GM23338 (cell line): Measurements from ENCODE around the gene ELOVL2. TPM values are rescaled to one million over a fixed set of nuclear protein-coding genes. Genes with fewer than 3 reads are reported as not detected.

Experiments used
- ATAC-seq: fragments of 200-7000 bp; cut with Tn5 transposase; 3 replicates; pipeline ENCODE4 v1.9.1; 2020
- DNase-seq: peaks from one replicate; pipeline ENCODE4 v3.0.0-alpha.2; 2015; ENCODE audit warnings: low spot score
- H2AFZ ChIP-seq: fragments of 200-600 bp; sonication (generic); 2 replicates; pipeline ENCODE4 v1.8.0; 2016; ENCODE audit warnings: antibody characterized with exemption, mild to moderate bottlenecking, moderate library complexity
- H3F3A ChIP-seq: fragments of 200-600 bp; sonication (generic); replicated peaks from 2 replicates; pipeline ENCODE4 v1.8.0; 2017; ENCODE audit warnings: antibody characterized with exemption, mixed run types, low read depth
- H3K27ac ChIP-seq: fragments of 200-600 bp; sonication (generic); 2 replicates; pipeline ENCODE4 v1.6.1; 2016; ENCODE audit warnings: low read depth
- H3K27me3 ChIP-seq: fragments of 200-600 bp; sonication (generic); 2 replicates; pipeline ENCODE4 v1.8.0; 2016; ENCODE audit warnings: mild to moderate bottlenecking, mixed run types, moderate library complexity; ENCODE audit not compliant: insufficient read depth
- H3K36me3 ChIP-seq: fragments of 200-600 bp; sonication (generic); 2 replicates; pipeline ENCODE4 v1.8.0; 2016; ENCODE audit warnings: mild to moderate bottlenecking; ENCODE audit not compliant: insufficient read depth
- H3K4me1 ChIP-seq: fragments of 200-600 bp; sonication (generic); 2 replicates; pipeline ENCODE4 v1.8.0; 2016; ENCODE audit warnings: mild to moderate bottlenecking, moderate library complexity; ENCODE audit not compliant: insufficient read depth
- H3K4me2 ChIP-seq: fragments of 200-600 bp; sonication (generic); 2 replicates; pipeline ENCODE4 v1.7.1; 2017; ENCODE audit warnings: mixed run types
- H3K4me3 ChIP-seq: fragments of 200-600 bp; sonication (generic); 2 replicates; pipeline ENCODE4 v1.6.1; 2016; ENCODE audit warnings: mixed run types
- H3K79me2 ChIP-seq: fragments of 200-600 bp; sonication (generic); replicated peaks from 2 replicates; pipeline ENCODE4 v1.8.0; 2017; ENCODE audit warnings: mild to moderate bottlenecking; ENCODE audit not compliant: insufficient read depth
- H3K9me2 ChIP-seq: fragments of 200-600 bp; sonication (generic); 2 replicates; pipeline ENCODE4 v1.8.0; 2017; ENCODE audit not compliant: insufficient read depth
- H4K20me1 ChIP-seq: fragments of 200-600 bp; sonication (generic); replicated peaks from 2 replicates; pipeline ENCODE4 v1.8.0; 2017; ENCODE audit warnings: mild to moderate bottlenecking; ENCODE audit not compliant: insufficient read depth
- H3K27ac Mint-ChIP-seq: 2 replicates; pipeline ENCODE4 v1.8.0; 2020; ENCODE audit warnings: inconsistent platforms, mild to moderate bottlenecking, moderate library complexity, mixed read lengths
- H3K27me3 Mint-ChIP-seq: 3 replicates; pipeline ENCODE4 v1.8.0; 2022; ENCODE audit warnings: low read depth, mild to moderate bottlenecking, moderate library complexity, mixed read lengths, inconsistent platforms; ENCODE audit not compliant: insufficient read depth, poor library complexity
- H3K36me3 Mint-ChIP-seq: 3 replicates; pipeline ENCODE4 v1.8.0; 2021; ENCODE audit warnings: low read depth, mild to moderate bottlenecking, inconsistent platforms, moderate library complexity, mixed read lengths
- H3K4me1 Mint-ChIP-seq: 3 replicates; pipeline ENCODE4 v1.8.0; 2020; ENCODE audit warnings: mild to moderate bottlenecking, inconsistent platforms, mixed read lengths
- H3K4me3 Mint-ChIP-seq: 3 replicates; pipeline ENCODE4 v1.8.0; 2021; ENCODE audit warnings: moderate library complexity, mild to moderate bottlenecking, inconsistent platforms, mixed read lengths
- H3K9me3 Mint-ChIP-seq: 3 replicates; pipeline ENCODE4 v1.8.0; 2020; ENCODE audit warnings: moderate library complexity, mild to moderate bottlenecking, inconsistent platforms, mixed read lengths
- CREB1 ChIP-seq: fragments of 250-450 bp; sonication (Bioruptor Pico); IDR thresholded peaks from 2 replicates; pipeline ENCODE4 v1.5.0; 2020; ENCODE audit warnings: low read depth, mild to moderate bottlenecking, moderate library complexity
- EZH2 ChIP-seq: fragments of 200-600 bp; sonication (generic); IDR thresholded peaks from one replicate; pipeline ENCODE4 v1.8.0; 2017; ENCODE audit warnings: antibody characterized with exemption, mild to moderate bottlenecking, low read depth; ENCODE audit not compliant: unreplicated experiment
- EZH2phosphoT487 ChIP-seq: fragments of 200-600 bp; sonication (generic); IDR thresholded peaks from one replicate; pipeline ENCODE4 v1.8.1; 2018; ENCODE audit warnings: antibody characterized with exemption; ENCODE audit not compliant: unreplicated experiment
- JUNB ChIP-seq: IDR thresholded peaks from one replicate; pipeline ENCODE4 v1.6.1; 2016; ENCODE audit warnings: antibody characterized with exemption; ENCODE audit not compliant: unreplicated experiment
- NANOG ChIP-seq: IDR thresholded peaks from 2 replicates; pipeline ENCODE4 v1.6.1; 2016; ENCODE audit warnings: antibody characterized with exemption, borderline replicate concordance
- POLR2AphosphoS5 ChIP-seq: IDR thresholded peaks from 2 replicates; pipeline ENCODE4 v1.6.1; 2016; ENCODE audit warnings: antibody characterized with exemption, low read depth
- STAT1 ChIP-seq: IDR thresholded peaks from one replicate; pipeline ENCODE4 v1.6.1; 2016; ENCODE audit warnings: antibody characterized with exemption; ENCODE audit not compliant: unreplicated experiment
- ZNF114 ChIP-seq: fragments of 250-450 bp; sonication (Bioruptor Pico); IDR thresholded peaks from 2 replicates; pipeline ENCODE4 v1.5.0; 2020; ENCODE audit warnings: mild to moderate bottlenecking, moderate library complexity
- ZNF331 ChIP-seq: fragments of 250-450 bp; sonication (Bioruptor Pico); IDR thresholded peaks from 2 replicates; pipeline ENCODE4 v1.5.0; 2020; ENCODE audit warnings: low read depth, mild to moderate bottlenecking, moderate library complexity
- polyA plus RNA-seq: library from polyadenylated mRNA; unstranded; fragments of >200 nt; fragmentation: Nextera tagmentation; extraction: Ambion mirVana; gene quantifications from 2 replicates; pipeline ENCODE4 v1.2.1, GENCODE V29; 2016
- total RNA-seq: library from RNA; depleted of rRNA; stranded (reverse); fragments of >200 nt; shearing (Covaris generic); gene quantifications from 2 replicates; pipeline ENCODE4 v1.2.3, GENCODE V29; 2014
- TF ChIP-seq, protein P1 (sequence below), 2 experiments: fragments of 200-600 bp in 1 of 2; sonication (generic) in 1 of 2; conservative IDR thresholded peaks; 2 replicates each; pipeline versions ENCODE4 v1.5.1 to v1.6.1; 2016 to 2017; ENCODE audit warnings: antibody characterized with exemption in 2 of 2, low read depth in 2 of 2, mild to moderate bottlenecking in 2 of 2, moderate library complexity in 1 of 2
- TF ChIP-seq, protein P2 (sequence below): fragments of 250-450 bp; sonication (Bioruptor Pico); IDR thresholded peaks from 2 replicates; pipeline ENCODE4 v1.5.0; 2020; ENCODE audit warnings: mild to moderate bottlenecking, moderate library complexity
- TF ChIP-seq, protein P3 (sequence below): IDR thresholded peaks from 2 replicates; pipeline ENCODE4 v1.6.1; 2016; ENCODE audit warnings: antibody characterized with exemption
- TF ChIP-seq, protein P4 (sequence below): IDR thresholded peaks from one replicate; pipeline ENCODE4 v1.6.1; 2018; ENCODE audit warnings: antibody characterized with exemption; ENCODE audit not compliant: unreplicated experiment

ELOVL2 gene
- total and polyA plus RNA-seq, 2 experiments from 2014 or later: 1.2 to 1.6 TPM

DNA sequence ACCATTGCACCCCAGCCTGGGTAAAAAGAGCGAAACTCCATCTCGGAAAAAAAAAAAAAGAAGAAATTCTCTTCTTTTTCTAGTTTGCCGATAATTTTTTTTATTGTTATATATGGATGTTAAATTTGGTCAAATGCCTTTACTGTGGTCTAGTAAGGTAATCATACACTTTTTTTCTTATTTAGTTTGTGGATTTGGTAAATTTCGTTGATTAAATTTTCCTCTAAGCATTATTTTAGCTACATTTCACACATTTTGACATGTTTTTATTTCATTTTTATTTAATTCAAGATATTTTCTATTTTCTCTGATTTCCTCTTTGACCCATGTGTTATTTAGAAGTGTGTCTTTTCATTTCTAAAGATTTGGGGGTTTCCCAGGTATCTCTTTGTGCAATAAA lies 18.0 kb upstream of the ELOVL2 start:
- Histone ChIP-seq H3K9me2 (no peaks in the 10 kb centered on the region), H4K20me1 (no peaks in the 10 kb centered on the region), H3K4me1 (no peaks in the 10 kb centered on the region), H2AFZ (no peak overlapping the region), H3K4me2 (no peak overlapping the region), H3K27ac (no peak overlapping the region), H3K4me3 (no peak overlapping the region), H3K27me3 (no peaks in the 10 kb centered on the region), H3K36me3 (no peaks in the 10 kb centered on the region), H3K79me2 (no peaks in the 10 kb centered on the region), H3F3A (no peaks in the 10 kb centered on the region)
- H3K36me3 Mint-ChIP-seq: no peaks in the 10 kb centered on the region
- no peak overlapping the region for H3K4me3 Mint-ChIP-seq
- no peaks in the 10 kb centered on the region for H3K27me3 Mint-ChIP-seq
- no peaks in the 10 kb centered on the region for H3K9me3 Mint-ChIP-seq
- ATAC-seq (no peak), DNase-seq (no peak)
- no peak overlapping the region for H3K27ac Mint-ChIP-seq
- H3K4me1 Mint-ChIP-seq: peaks cover 4% of the 10 kb centered on the region; the same call in 2 of the 3 replicates
- TF ChIP-seq POLR2AphosphoS5 (no peak), STAT1 (no peak), ZNF331 (CRISPR knock-in tag) (no peak), EZH2 (no peak), EZH2phosphoT487 (no peak), CREB1 (no peak), JUNB (no peak), ZNF114 (no peak), NANOG (no peak)
- TF ChIP-seq, protein P1, sequence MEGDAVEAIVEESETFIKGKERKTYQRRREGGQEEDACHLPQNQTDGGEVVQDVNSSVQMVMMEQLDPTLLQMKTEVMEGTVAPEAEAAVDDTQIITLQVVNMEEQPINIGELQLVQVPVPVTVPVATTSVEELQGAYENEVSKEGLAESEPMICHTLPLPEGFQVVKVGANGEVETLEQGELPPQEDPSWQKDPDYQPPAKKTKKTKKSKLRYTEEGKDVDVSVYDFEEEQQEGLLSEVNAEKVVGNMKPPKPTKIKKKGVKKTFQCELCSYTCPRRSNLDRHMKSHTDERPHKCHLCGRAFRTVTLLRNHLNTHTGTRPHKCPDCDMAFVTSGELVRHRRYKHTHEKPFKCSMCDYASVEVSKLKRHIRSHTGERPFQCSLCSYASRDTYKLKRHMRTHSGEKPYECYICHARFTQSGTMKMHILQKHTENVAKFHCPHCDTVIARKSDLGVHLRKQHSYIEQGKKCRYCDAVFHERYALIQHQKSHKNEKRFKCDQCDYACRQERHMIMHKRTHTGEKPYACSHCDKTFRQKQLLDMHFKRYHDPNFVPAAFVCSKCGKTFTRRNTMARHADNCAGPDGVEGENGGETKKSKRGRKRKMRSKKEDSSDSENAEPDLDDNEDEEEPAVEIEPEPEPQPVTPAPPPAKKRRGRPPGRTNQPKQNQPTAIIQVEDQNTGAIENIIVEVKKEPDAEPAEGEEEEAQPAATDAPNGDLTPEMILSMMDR (conservative IDR thresholded peaks at IDR 0.05; ENCODE audit: low read depth in 2 of 2): no peak
- TF ChIP-seq, protein P2, sequence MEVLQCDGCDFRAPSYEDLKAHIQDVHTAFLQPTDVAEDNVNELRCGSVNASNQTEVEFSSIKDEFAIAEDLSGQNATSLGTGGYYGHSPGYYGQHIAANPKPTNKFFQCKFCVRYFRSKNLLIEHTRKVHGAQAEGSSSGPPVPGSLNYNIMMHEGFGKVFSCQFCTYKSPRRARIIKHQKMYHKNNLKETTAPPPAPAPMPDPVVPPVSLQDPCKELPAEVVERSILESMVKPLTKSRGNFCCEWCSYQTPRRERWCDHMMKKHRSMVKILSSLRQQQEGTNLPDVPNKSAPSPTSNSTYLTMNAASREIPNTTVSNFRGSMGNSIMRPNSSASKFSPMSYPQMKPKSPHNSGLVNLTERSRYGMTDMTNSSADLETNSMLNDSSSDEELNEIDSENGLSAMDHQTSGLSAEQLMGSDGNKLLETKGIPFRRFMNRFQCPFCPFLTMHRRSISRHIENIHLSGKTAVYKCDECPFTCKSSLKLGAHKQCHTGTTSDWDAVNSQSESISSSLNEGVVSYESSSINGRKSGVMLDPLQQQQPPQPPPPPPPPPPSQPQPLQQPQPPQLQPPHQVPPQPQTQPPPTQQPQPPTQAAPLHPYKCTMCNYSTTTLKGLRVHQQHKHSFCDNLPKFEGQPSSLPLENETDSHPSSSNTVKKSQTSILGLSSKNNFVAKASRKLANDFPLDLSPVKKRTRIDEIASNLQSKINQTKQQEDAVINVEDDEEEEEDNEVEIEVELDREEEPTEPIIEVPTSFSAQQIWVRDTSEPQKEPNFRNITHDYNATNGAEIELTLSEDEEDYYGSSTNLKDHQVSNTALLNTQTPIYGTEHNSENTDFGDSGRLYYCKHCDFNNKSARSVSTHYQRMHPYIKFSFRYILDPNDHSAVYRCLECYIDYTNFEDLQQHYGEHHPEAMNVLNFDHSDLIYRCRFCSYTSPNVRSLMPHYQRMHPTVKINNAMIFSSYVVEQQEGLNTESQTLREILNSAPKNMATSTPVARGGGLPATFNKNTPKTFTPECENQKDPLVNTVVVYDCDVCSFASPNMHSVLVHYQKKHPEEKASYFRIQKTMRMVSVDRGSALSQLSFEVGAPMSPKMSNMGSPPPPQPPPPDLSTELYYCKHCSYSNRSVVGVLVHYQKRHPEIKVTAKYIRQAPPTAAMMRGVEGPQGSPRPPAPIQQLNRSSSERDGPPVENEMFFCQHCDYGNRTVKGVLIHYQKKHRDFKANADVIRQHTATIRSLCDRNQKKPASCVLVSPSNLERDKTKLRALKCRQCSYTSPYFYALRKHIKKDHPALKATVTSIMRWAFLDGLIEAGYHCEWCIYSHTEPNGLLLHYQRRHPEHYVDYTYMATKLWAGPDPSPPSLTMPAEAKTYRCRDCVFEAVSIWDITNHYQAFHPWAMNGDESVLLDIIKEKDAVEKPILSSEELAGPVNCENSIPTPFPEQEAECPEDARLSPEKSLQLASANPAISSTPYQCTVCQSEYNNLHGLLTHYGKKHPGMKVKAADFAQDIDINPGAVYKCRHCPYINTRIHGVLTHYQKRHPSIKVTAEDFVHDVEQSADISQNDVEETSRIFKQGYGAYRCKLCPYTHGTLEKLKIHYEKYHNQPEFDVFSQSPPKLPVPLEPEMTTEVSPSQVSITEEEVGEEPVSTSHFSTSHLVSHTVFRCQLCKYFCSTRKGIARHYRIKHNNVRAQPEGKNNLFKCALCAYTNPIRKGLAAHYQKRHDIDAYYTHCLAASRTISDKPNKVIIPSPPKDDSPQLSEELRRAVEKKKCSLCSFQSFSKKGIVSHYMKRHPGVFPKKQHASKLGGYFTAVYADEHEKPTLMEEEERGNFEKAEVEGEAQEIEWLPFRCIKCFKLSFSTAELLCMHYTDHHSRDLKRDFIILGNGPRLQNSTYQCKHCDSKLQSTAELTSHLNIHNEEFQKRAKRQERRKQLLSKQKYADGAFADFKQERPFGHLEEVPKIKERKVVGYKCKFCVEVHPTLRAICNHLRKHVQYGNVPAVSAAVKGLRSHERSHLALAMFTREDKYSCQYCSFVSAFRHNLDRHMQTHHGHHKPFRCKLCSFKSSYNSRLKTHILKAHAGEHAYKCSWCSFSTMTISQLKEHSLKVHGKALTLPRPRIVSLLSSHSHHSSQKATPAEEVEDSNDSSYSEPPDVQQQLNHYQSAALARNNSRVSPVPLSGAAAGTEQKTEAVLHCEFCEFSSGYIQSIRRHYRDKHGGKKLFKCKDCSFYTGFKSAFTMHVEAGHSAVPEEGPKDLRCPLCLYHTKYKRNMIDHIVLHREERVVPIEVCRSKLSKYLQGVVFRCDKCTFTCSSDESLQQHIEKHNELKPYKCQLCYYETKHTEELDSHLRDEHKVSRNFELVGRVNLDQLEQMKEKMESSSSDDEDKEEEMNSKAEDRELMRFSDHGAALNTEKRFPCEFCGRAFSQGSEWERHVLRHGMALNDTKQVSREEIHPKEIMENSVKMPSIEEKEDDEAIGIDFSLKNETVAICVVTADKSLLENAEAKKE (CRISPR knock-in tag): no peak
- TF ChIP-seq, protein P3, sequence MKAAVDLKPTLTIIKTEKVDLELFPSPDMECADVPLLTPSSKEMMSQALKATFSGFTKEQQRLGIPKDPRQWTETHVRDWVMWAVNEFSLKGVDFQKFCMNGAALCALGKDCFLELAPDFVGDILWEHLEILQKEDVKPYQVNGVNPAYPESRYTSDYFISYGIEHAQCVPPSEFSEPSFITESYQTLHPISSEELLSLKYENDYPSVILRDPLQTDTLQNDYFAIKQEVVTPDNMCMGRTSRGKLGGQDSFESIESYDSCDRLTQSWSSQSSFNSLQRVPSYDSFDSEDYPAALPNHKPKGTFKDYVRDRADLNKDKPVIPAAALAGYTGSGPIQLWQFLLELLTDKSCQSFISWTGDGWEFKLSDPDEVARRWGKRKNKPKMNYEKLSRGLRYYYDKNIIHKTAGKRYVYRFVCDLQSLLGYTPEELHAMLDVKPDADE: no peak
- TF ChIP-seq, protein P4, sequence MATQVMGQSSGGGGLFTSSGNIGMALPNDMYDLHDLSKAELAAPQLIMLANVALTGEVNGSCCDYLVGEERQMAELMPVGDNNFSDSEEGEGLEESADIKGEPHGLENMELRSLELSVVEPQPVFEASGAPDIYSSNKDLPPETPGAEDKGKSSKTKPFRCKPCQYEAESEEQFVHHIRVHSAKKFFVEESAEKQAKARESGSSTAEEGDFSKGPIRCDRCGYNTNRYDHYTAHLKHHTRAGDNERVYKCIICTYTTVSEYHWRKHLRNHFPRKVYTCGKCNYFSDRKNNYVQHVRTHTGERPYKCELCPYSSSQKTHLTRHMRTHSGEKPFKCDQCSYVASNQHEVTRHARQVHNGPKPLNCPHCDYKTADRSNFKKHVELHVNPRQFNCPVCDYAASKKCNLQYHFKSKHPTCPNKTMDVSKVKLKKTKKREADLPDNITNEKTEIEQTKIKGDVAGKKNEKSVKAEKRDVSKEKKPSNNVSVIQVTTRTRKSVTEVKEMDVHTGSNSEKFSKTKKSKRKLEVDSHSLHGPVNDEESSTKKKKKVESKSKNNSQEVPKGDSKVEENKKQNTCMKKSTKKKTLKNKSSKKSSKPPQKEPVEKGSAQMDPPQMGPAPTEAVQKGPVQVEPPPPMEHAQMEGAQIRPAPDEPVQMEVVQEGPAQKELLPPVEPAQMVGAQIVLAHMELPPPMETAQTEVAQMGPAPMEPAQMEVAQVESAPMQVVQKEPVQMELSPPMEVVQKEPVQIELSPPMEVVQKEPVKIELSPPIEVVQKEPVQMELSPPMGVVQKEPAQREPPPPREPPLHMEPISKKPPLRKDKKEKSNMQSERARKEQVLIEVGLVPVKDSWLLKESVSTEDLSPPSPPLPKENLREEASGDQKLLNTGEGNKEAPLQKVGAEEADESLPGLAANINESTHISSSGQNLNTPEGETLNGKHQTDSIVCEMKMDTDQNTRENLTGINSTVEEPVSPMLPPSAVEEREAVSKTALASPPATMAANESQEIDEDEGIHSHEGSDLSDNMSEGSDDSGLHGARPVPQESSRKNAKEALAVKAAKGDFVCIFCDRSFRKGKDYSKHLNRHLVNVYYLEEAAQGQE: no peak
